OCI-LY7 (cell line): ENCODE measurements around the gene CAMP. TPM values are rescaled to one million over a fixed set of nuclear protein-coding genes. Genes with fewer than 3 reads are reported as not detected.

Experiments
- BruUV-seq: library from RNA; stranded (reverse); fragments of 400-500 nt; replicated peaks from 2 replicates; lab custom pipeline; 2021; lab: Mats Ljungman, UMichigan
- CTCF ChIA-PET: fragments of 300-600 bp; sonication (Branson Sonifier 250); formaldehyde crosslinking; loops from one replicate; lab custom pipeline; 2022; ENCODE audit warnings: antibody characterized with exemption; ENCODE audit not compliant: unreplicated experiment; lab: Charles Lee
- POLR2A ChIA-PET: fragments of 300-600 bp; sonication (Branson Sonifier 250); formaldehyde crosslinking; loops from one replicate; lab custom pipeline; 2022; ENCODE audit warnings: antibody characterized with exemption; lab: Charles Lee
- DNase-seq: peaks from one replicate; pipeline ENCODE4 v3.0.0-alpha.2; 2015; ENCODE audit warnings: low spot score
- H2AFZ ChIP-seq: fragments of 200-600 bp; sonication (generic), shearing (Covaris generic); 2 replicates; pipeline ENCODE4 v1.6.1; 2014; ENCODE audit warnings: mild to moderate bottlenecking, antibody characterized with exemption, low read length, moderate library complexity
- H3K27ac ChIP-seq: fragments of 200-600 bp; sonication (generic); 2 replicates; pipeline ENCODE4 v1.5.1; 2014; ENCODE audit warnings: mixed run types, low read depth, mild to moderate bottlenecking, moderate library complexity, low read length, inconsistent platforms; ENCODE audit not compliant: poor library complexity, severe bottlenecking
- H3K36me3 ChIP-seq: fragments of 200-600 bp; sonication (generic); 2 replicates; pipeline ENCODE4 v1.6.1; 2014; ENCODE audit warnings: mild to moderate bottlenecking, antibody characterized with exemption, low read length, moderate library complexity, mixed read lengths; ENCODE audit not compliant: insufficient read depth
- H3K4me1 ChIP-seq: fragments of 200-600 bp; sonication (generic); 2 replicates; pipeline ENCODE4 v1.5.1; 2014; ENCODE audit warnings: mild to moderate bottlenecking, low read length; ENCODE audit not compliant: insufficient read depth, poor library complexity, severe bottlenecking
- H3K4me2 ChIP-seq: fragments of 200-600 bp; sonication (generic); 2 replicates; pipeline ENCODE4 v1.6.1; 2014; ENCODE audit warnings: mild to moderate bottlenecking, low read length
- H3K4me3 ChIP-seq: fragments of 200-600 bp; sonication (generic); 2 replicates; pipeline ENCODE4 v1.5.1; 2014; ENCODE audit warnings: mild to moderate bottlenecking, low read depth, low read length; ENCODE audit not compliant: poor library complexity, severe bottlenecking
- H3K79me2 ChIP-seq: fragments of 200-600 bp; sonication (generic); 2 replicates; pipeline ENCODE4 v1.6.1; 2016; ENCODE audit warnings: low read depth, mild to moderate bottlenecking, low read length, moderate library complexity, mixed read lengths; ENCODE audit not compliant: insufficient read depth
- H3K9me2 ChIP-seq: fragments of 200-600 bp; sonication (generic); 2 replicates; pipeline ENCODE4 v1.6.1; 2016; ENCODE audit warnings: mild to moderate bottlenecking, low read length, mixed read lengths; ENCODE audit not compliant: insufficient read depth
- H3K9me3 ChIP-seq: fragments of 200-600 bp; sonication (generic); 2 replicates; pipeline ENCODE4 v1.6.1; 2014; ENCODE audit warnings: mild to moderate bottlenecking, mixed run types, low read length, mixed read lengths
- H4K20me1 ChIP-seq: fragments of 200-600 bp; sonication (generic); 2 replicates; pipeline ENCODE4 v1.6.1; 2014; ENCODE audit warnings: mild to moderate bottlenecking, antibody characterized with exemption, low read length, moderate library complexity, mixed read lengths; ENCODE audit not compliant: insufficient read depth
- EZH2phosphoT487 ChIP-seq: fragments of 200-600 bp; sonication (generic); IDR thresholded peaks from 2 replicates; pipeline ENCODE4 v1.6.1; 2018; ENCODE audit warnings: low read depth, borderline replicate concordance, mild to moderate bottlenecking, mixed run types, antibody characterized with exemption, low read length, moderate library complexity, mixed read lengths
- intact Hi-C: fragments of 100-400 bp; cut with micrococcal nuclease; formaldehyde crosslinking; loops from one replicate; pipeline ENCODE4 v1.10.0; 2022; ENCODE audit not compliant: unreplicated experiment
- total RNA-seq, 2 experiments: library from RNA; depleted of rRNA in 1 of 2; stranded (reverse); fragments of >200 nt in 1 of 2; shearing (Covaris generic) in 1 of 2; gene quantifications; 2 replicates each; pipeline ENCODE4 v1.2.3, GENCODE V29; 2014 to 2022
- TF ChIP-seq, protein P1 (sequence below): fragments of 200-600 bp; sonication (generic); conservative IDR thresholded peaks from 2 replicates; pipeline ENCODE4 v1.5.1; 2014; ENCODE audit warnings: mild to moderate bottlenecking, antibody characterized with exemption, low read length, moderate library complexity, mixed read lengths

Gene CAMP
- total RNA-seq, 2 experiments from 2014 or later: 18.2 to 56.8 TPM

GRCh38 chr3:48189321-48189720, 34.0 kb upstream of the CAMP start:
- Histone ChIP-seq H2AFZ (peak overlapping the region; percentile 89; the same call in 1 of the 2 replicates), H3K9me2 (no peaks in the 10 kb centered on the region), H3K79me2 (peaks cover 37% of the 10 kb centered on the region), H3K36me3 (peaks cover 34% of the 10 kb centered on the region), H3K4me2 (peak overlapping the region; percentile 67), H4K20me1 (peaks cover 13% of the 10 kb centered on the region; the same call in 1 of the 2 replicates), H3K9me3 (no peaks in the 10 kb centered on the region), H3K27ac (no peak overlapping the region), H3K4me1 (peaks cover 35% of the 10 kb centered on the region), H3K4me3 (peak overlapping the region; percentile 63)
- ChIA-PET POLR2A (interaction anchor here (0.6 to 3.2 kb wide), 3 partner anchors 34 to 250 kb away, joined by 3 to 15 read pairs (median 4); partner anchors contain the start of genes CAMP, CCDC51 and TMA7), CTCF (no interaction called here)
- no peak for TF ChIP-seq EZH2phosphoT487
- TF ChIP-seq, protein P1, sequence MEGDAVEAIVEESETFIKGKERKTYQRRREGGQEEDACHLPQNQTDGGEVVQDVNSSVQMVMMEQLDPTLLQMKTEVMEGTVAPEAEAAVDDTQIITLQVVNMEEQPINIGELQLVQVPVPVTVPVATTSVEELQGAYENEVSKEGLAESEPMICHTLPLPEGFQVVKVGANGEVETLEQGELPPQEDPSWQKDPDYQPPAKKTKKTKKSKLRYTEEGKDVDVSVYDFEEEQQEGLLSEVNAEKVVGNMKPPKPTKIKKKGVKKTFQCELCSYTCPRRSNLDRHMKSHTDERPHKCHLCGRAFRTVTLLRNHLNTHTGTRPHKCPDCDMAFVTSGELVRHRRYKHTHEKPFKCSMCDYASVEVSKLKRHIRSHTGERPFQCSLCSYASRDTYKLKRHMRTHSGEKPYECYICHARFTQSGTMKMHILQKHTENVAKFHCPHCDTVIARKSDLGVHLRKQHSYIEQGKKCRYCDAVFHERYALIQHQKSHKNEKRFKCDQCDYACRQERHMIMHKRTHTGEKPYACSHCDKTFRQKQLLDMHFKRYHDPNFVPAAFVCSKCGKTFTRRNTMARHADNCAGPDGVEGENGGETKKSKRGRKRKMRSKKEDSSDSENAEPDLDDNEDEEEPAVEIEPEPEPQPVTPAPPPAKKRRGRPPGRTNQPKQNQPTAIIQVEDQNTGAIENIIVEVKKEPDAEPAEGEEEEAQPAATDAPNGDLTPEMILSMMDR: no peak
- DNase-seq: no peak
- BruUV-seq: no TSS peak
- intact Hi-C loops: loop anchor here (2.0 kb wide), 1 partner anchor 111 kb away; the partner anchor contains the start of gene NME6

GRCh38 chr3:48190911-48191310, 32.4 kb upstream of the CAMP start:
- Histone ChIP-seq H2AFZ (no peak overlapping the region), H3K4me3 (no peak overlapping the region), H3K9me3 (no peaks in the 10 kb centered on the region), H3K27ac (no peak overlapping the region), H3K36me3 (peaks cover 18% of the 10 kb centered on the region), H4K20me1 (peaks cover 8% of the 10 kb centered on the region; the same call in 1 of the 2 replicates), H3K4me1 (peaks cover 27% of the 10 kb centered on the region), H3K79me2 (peaks cover 21% of the 10 kb centered on the region), H3K9me2 (no peaks in the 10 kb centered on the region), H3K4me2 (no peak overlapping the region)
- BruUV-seq: no TSS peak
- no peak for TF ChIP-seq EZH2phosphoT487
- TF ChIP-seq, protein P1: no peak
- DNase-seq: no peak
- CTCF ChIA-PET: no interaction called here
- POLR2A ChIA-PET: interaction anchor here (0.6 to 1.0 kb wide), 2 partner anchors 34 to 246 kb away, joined by 3 to 4 read pairs; no protein-coding TSS in a partner anchor
- intact Hi-C loops: no loop called here
